ENCODE data around the gene DAPP1. TPM values are rescaled to one million over a fixed set of nuclear protein-coding genes. Genes with fewer than 3 reads are reported as not detected.

DAPP1 gene
- total RNA-seq, 1 experiment from 2014 or later, result not detected

DNA sequence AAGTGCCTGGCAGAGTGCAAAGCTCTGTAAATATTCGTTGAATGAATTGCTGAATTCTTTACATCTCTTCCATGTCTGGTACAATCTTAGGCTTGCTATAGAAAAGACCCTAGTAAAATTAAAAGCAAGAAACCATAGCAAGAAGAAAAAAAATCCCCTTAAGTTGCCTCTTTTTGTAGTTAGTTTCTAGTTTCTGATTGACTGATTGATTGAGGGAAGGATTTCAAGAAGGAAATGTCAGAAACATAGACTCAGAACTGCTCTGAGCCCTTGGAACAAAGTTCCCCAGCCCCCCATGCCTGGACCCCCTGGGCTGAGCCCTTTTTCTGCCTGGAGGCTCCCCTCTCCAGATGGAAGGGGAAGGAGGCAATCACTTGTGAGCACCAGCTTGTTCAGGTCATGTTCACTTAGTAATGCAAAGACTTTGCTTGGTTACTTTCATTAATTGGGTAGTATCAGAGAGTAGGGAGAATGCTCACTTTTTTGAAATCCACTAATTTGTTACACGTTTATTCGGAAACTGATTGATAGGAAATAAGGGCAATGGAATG is 35.6 kb downstream of the DAPP1 start:
- TF ChIP-seq GTF2I (CRISPR knock-in tag; conservative IDR thresholded peaks at IDR 0.05) (no peak), ZBTB21 (CRISPR knock-in tag; IDR thresholded peaks at IDR 0.05; ENCODE audit: borderline replicate concordance) (no peak), FOXP1 (CRISPR knock-in tag; IDR thresholded peaks at IDR 0.05; ENCODE audit: borderline replicate concordance) (no peak), KAT7 (CRISPR knock-in tag; IDR thresholded peaks at IDR 0.05; ENCODE audit: borderline replicate concordance) (no peak), ELF4 (CRISPR knock-in tag; IDR thresholded peaks at IDR 0.05; ENCODE audit: low read depth) (no peak)
- TF ChIP-seq, protein P1, sequence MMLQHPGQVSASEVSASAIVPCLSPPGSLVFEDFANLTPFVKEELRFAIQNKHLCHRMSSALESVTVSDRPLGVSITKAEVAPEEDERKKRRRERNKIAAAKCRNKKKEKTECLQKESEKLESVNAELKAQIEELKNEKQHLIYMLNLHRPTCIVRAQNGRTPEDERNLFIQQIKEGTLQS (CRISPR knock-in tag; conservative IDR thresholded peaks at IDR 0.05), result no peak
- TF ChIP-seq, protein P2, sequence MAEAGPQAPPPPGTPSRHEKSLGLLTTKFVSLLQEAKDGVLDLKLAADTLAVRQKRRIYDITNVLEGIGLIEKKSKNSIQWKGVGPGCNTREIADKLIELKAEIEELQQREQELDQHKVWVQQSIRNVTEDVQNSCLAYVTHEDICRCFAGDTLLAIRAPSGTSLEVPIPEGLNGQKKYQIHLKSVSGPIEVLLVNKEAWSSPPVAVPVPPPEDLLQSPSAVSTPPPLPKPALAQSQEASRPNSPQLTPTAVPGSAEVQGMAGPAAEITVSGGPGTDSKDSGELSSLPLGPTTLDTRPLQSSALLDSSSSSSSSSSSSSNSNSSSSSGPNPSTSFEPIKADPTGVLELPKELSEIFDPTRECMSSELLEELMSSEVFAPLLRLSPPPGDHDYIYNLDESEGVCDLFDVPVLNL (CRISPR knock-in tag; IDR thresholded peaks at IDR 0.05; ENCODE audit: borderline replicate concordance, low read depth), result no peak
- TF ChIP-seq, protein P3, sequence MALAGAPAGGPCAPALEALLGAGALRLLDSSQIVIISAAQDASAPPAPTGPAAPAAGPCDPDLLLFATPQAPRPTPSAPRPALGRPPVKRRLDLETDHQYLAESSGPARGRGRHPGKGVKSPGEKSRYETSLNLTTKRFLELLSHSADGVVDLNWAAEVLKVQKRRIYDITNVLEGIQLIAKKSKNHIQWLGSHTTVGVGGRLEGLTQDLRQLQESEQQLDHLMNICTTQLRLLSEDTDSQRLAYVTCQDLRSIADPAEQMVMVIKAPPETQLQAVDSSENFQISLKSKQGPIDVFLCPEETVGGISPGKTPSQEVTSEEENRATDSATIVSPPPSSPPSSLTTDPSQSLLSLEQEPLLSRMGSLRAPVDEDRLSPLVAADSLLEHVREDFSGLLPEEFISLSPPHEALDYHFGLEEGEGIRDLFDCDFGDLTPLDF (CRISPR knock-in tag; IDR thresholded peaks at IDR 0.05), result no peak
- TF ChIP-seq, protein P4, sequence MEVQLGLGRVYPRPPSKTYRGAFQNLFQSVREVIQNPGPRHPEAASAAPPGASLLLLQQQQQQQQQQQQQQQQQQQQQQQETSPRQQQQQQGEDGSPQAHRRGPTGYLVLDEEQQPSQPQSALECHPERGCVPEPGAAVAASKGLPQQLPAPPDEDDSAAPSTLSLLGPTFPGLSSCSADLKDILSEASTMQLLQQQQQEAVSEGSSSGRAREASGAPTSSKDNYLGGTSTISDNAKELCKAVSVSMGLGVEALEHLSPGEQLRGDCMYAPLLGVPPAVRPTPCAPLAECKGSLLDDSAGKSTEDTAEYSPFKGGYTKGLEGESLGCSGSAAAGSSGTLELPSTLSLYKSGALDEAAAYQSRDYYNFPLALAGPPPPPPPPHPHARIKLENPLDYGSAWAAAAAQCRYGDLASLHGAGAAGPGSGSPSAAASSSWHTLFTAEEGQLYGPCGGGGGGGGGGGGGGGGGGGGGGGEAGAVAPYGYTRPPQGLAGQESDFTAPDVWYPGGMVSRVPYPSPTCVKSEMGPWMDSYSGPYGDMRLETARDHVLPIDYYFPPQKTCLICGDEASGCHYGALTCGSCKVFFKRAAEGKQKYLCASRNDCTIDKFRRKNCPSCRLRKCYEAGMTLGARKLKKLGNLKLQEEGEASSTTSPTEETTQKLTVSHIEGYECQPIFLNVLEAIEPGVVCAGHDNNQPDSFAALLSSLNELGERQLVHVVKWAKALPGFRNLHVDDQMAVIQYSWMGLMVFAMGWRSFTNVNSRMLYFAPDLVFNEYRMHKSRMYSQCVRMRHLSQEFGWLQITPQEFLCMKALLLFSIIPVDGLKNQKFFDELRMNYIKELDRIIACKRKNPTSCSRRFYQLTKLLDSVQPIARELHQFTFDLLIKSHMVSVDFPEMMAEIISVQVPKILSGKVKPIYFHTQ (CRISPR knock-in tag; IDR thresholded peaks at IDR 0.05), result no peak
- no peaks in the 10 kb centered on the region for H3K36me3 Mint-ChIP-seq

DNA sequence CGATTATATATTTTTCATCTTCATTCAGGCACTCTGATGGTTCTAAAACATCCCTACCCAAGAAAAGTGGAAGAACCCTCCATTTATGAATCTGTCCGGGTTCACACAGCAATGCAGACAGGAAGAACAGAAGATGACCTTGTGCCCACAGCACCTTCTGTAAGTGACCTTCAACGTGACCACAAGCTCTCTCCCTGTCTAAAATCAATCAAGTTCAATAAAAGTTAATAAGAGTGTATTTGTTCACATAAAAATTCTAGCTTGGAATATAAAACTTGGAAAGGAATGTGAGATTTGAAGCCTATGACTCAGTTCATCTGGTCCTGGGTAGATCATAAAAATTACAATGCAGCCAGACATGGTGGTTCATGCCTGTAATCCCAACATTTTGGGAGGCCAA is 36.6 kb downstream of the DAPP1 start:
- Mint-ChIP-seq H3K9me3 (peaks cover 6% of the 10 kb centered on the region; the same call in 1 of the 2 replicates), H3K36me3 (no peaks in the 10 kb centered on the region), H3K4me3 (no peak overlapping the region), H3K4me1 (peaks cover 11% of the 10 kb centered on the region), H3K27ac (no peak overlapping the region), H3K27me3 (ENCODE audit: low read depth) (no peaks in the 10 kb centered on the region)
- TF ChIP-seq FOXP1 (CRISPR knock-in tag; IDR thresholded peaks at IDR 0.05; ENCODE audit: borderline replicate concordance) (no peak), ZNF396 (CRISPR knock-in tag; IDR thresholded peaks at IDR 0.05; ENCODE audit: borderline replicate concordance) (no peak), SP1 (CRISPR knock-in tag; conservative IDR thresholded peaks at IDR 0.05) (no peak), CREM (CRISPR knock-in tag; IDR thresholded peaks at IDR 0.05) (no peak), NFYB (CRISPR knock-in tag; conservative IDR thresholded peaks at IDR 0.05; ENCODE audit: low read depth) (no peak), OVOL2 (CRISPR knock-in tag; IDR thresholded peaks at IDR 0.05; ENCODE audit: borderline replicate concordance) (no peak), SMAD3 (CRISPR knock-in tag; IDR thresholded peaks at IDR 0.05; ENCODE audit: borderline replicate concordance) (no peak), TEAD1 (CRISPR knock-in tag; IDR thresholded peaks at IDR 0.05) (no peak)
- TF ChIP-seq, protein P5, sequence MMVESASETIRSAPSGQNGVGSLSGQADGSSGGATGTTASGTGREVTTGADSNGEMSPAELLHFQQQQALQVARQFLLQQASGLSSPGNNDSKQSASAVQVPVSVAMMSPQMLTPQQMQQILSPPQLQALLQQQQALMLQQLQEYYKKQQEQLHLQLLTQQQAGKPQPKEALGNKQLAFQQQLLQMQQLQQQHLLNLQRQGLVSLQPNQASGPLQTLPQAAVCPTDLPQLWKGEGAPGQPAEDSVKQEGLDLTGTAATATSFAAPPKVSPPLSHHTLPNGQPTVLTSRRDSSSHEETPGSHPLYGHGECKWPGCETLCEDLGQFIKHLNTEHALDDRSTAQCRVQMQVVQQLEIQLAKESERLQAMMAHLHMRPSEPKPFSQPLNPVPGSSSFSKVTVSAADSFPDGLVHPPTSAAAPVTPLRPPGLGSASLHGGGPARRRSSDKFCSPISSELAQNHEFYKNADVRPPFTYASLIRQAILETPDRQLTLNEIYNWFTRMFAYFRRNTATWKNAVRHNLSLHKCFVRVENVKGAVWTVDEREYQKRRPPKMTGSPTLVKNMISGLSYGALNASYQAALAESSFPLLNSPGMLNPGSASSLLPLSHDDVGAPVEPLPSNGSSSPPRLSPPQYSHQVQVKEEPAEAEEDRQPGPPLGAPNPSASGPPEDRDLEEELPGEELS (CRISPR knock-in tag; IDR thresholded peaks at IDR 0.05), result no peak
- TF ChIP-seq, protein P6, sequence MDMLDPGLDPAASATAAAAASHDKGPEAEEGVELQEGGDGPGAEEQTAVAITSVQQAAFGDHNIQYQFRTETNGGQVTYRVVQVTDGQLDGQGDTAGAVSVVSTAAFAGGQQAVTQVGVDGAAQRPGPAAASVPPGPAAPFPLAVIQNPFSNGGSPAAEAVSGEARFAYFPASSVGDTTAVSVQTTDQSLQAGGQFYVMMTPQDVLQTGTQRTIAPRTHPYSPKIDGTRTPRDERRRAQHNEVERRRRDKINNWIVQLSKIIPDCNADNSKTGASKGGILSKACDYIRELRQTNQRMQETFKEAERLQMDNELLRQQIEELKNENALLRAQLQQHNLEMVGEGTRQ (CRISPR knock-in tag; IDR thresholded peaks at IDR 0.05), result no peak
- ChIA-PET POLR2A (no interaction called here), CTCF (no interaction called here)
- ATAC-seq, result no peak
- no peak for DNase-seq (ENCODE audit: low spot score)

More for the DNA sequence above, 35.6 kb downstream of the DAPP1 start:
- POLR2A ChIA-PET, result no interaction called here
- CTCF ChIA-PET, result no interaction called here
- H3K4me3 Mint-ChIP-seq, result no peak overlapping the region
- H3K27ac Mint-ChIP-seq, result no peak overlapping the region
- ATAC-seq (no peak), DNase-seq (ENCODE audit: low spot score) (no peak)
- H3K4me1 Mint-ChIP-seq, result peaks cover 11% of the 10 kb centered on the region
- no peaks in the 10 kb centered on the region for H3K27me3 Mint-ChIP-seq (ENCODE audit: low read depth)
- peaks cover 6% of the 10 kb centered on the region; the same call in 1 of the 2 replicates for H3K9me3 Mint-ChIP-seq
